Caco-2 (cell line): ENCODE results near the gene SCN8A. TPM values are rescaled to one million over a fixed set of nuclear protein-coding genes. Genes with fewer than 3 reads are reported as not detected.
A peak's percentile ranks its signal among the peaks of the same experiment; 100 is the strongest.

Source experiments
- BruUV-seq: library from RNA; stranded (reverse); fragments of 400-500 nt; replicated peaks from 2 replicates; lab custom pipeline; 2021; lab: Mats Ljungman, UMichigan
- CTCF ChIA-PET: fragments of 300-600 bp; sonication (Branson Sonifier 250); formaldehyde crosslinking; loops from one replicate; lab custom pipeline; 2022; ENCODE audit warnings: antibody characterized with exemption; lab: Charles Lee
- POLR2A ChIA-PET: fragments of 300-600 bp; sonication (Branson Sonifier 250); formaldehyde crosslinking; loops from one replicate; lab custom pipeline; 2022; ENCODE audit warnings: antibody characterized with exemption; lab: Charles Lee
- DNase-seq, 2 experiments: peaks; one replicate each; pipeline versions ENCODE4 v3.0.0 to v3.0.0-alpha.2; 2020 to 2022
- H3K27me3 ChIP-seq: replicated peaks from 2 replicates; pipeline ENCODE4 v1.6.0; 2011; ENCODE audit warnings: low read length; ENCODE audit not compliant: control insufficient read depth, insufficient read depth
- H3K36me3 ChIP-seq: 2 replicates; pipeline ENCODE4 v1.5.1; 2011; ENCODE audit warnings: low read length; ENCODE audit not compliant: control insufficient read depth, insufficient read depth
- H3K4me1 ChIP-seq: fragments of 250-450 bp; sonication (Bioruptor Pico); 2 replicates; pipeline ENCODE4 v1.5.1; 2020; ENCODE audit warnings: mild to moderate bottlenecking
- H3K4me3 ChIP-seq: 2 replicates; pipeline ENCODE4 v1.5.1; 2011; ENCODE audit warnings: low read depth, mild to moderate bottlenecking, control low read depth, low read length
- H3K9me3 ChIP-seq: fragments of 250-450 bp; sonication (Bioruptor Pico); 2 replicates; pipeline ENCODE4 v1.5.1; 2020; ENCODE audit warnings: mild to moderate bottlenecking, moderate library complexity
- H3K27ac Mint-ChIP-seq: one replicate; pipeline ENCODE4 v1.8.0; 2022; ENCODE audit warnings: mixed read lengths; ENCODE audit not compliant: unreplicated experiment
- H3K27me3 Mint-ChIP-seq: one replicate; pipeline ENCODE4 v1.8.0; 2022; ENCODE audit warnings: mixed read lengths; ENCODE audit not compliant: insufficient read depth, unreplicated experiment
- H3K36me3 Mint-ChIP-seq: one replicate; pipeline ENCODE4 v1.8.0; 2022; ENCODE audit warnings: mild to moderate bottlenecking, mixed read lengths; ENCODE audit not compliant: insufficient read depth, unreplicated experiment
- H3K4me1 Mint-ChIP-seq: one replicate; pipeline ENCODE4 v1.8.0; 2022; ENCODE audit warnings: low read depth, mixed read lengths; ENCODE audit not compliant: unreplicated experiment
- H3K4me3 Mint-ChIP-seq: one replicate; pipeline ENCODE4 v1.8.0; 2022; ENCODE audit warnings: mild to moderate bottlenecking, moderate library complexity, mixed read lengths; ENCODE audit not compliant: unreplicated experiment
- H3K9me3 Mint-ChIP-seq: one replicate; pipeline ENCODE4 v1.8.0; 2022; ENCODE audit warnings: mixed read lengths; ENCODE audit not compliant: unreplicated experiment
- intact Hi-C: fragments of 100-400 bp; cut with micrococcal nuclease; formaldehyde crosslinking; loops from one replicate; pipeline ENCODE4 v1.10.0; 2022; ENCODE audit not compliant: unreplicated experiment
- total RNA-seq: library from RNA; stranded (reverse); gene quantifications from 2 replicates; pipeline ENCODE4 v1.2.3, GENCODE V29; 2022
- TF ChIP-seq, protein P1 (sequence below), 2 experiments: fragments of 200-600 bp in 1 of 2; IDR thresholded peaks; 1 replicate in 1 of 2; 2 replicates in 1 of 2; pipeline versions ENCODE4 v1.5.1 to v1.8.0; 2011 to 2022; ENCODE audit warnings: antibody characterized with exemption in 1 of 2, control low read depth in 1 of 2, inconsistent platforms in 1 of 2, low read depth in 1 of 2, low read length in 1 of 2, mild to moderate bottlenecking in 1 of 2, moderate library complexity in 1 of 2; ENCODE audit not compliant: insufficient read depth in 1 of 2, severe bottlenecking in 1 of 2, unreplicated experiment in 1 of 2

The SCN8A gene
- total RNA-seq, 1 experiment from 2014 or later: 16.5 TPM

DNA sequence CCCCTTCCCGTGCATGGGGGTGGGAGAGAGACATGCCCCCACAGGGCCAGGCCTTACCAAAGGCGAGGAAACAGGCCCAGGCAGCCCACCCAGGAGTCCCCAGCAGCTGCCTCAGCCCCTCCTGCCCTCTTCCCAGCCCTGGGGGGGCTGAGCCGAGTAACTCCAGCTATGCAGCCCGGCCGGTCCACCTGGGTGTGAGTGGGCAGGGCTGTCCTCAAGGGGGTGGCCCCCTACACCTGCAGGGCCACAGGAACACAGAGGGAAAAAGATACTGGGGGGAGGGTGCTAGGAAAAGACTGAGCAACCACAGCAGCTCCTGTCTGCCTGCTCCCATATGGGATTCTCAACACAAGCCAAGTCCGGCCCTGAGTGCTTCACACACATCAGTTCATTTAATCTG lies 249.9 kb downstream of the SCN8A start:
- no TSS peak for BruUV-seq
- ChIA-PET CTCF (interaction anchor here (1.0 to 1.2 kb wide), 3 partner anchors 17 to 182 kb away, joined by 3 read pairs; no protein-coding TSS in a partner anchor), POLR2A (interaction anchor here (0.6 kb wide), 1 partner anchor 22 kb away, joined by 6 read pairs; no protein-coding TSS in a partner anchor)
- no peaks in the 10 kb centered on the region for H3K36me3 ChIP-seq
- peaks cover 51% of the 10 kb centered on the region for H3K4me1 ChIP-seq
- H3K36me3 Mint-ChIP-seq: no peaks in the 10 kb centered on the region
- no peaks in the 10 kb centered on the region for H3K9me3 ChIP-seq
- TF ChIP-seq, protein P1, sequence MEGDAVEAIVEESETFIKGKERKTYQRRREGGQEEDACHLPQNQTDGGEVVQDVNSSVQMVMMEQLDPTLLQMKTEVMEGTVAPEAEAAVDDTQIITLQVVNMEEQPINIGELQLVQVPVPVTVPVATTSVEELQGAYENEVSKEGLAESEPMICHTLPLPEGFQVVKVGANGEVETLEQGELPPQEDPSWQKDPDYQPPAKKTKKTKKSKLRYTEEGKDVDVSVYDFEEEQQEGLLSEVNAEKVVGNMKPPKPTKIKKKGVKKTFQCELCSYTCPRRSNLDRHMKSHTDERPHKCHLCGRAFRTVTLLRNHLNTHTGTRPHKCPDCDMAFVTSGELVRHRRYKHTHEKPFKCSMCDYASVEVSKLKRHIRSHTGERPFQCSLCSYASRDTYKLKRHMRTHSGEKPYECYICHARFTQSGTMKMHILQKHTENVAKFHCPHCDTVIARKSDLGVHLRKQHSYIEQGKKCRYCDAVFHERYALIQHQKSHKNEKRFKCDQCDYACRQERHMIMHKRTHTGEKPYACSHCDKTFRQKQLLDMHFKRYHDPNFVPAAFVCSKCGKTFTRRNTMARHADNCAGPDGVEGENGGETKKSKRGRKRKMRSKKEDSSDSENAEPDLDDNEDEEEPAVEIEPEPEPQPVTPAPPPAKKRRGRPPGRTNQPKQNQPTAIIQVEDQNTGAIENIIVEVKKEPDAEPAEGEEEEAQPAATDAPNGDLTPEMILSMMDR (IDR thresholded peaks at IDR 0.05; ENCODE audit: insufficient read depth in 1 of 2, low read depth in 1 of 2, low read length in 1 of 2, severe bottlenecking in 1 of 2, unreplicated experiment in 1 of 2): no peak
- no peaks in the 10 kb centered on the region for H3K9me3 Mint-ChIP-seq
- intact Hi-C loops: no loop called here
- H3K27ac Mint-ChIP-seq: no peak overlapping the region
- H3K27me3 Mint-ChIP-seq: no peaks in the 10 kb centered on the region
- no peak for DNase-seq
- H3K4me1 Mint-ChIP-seq: peaks cover 29% of the 10 kb centered on the region
- no peaks in the 10 kb centered on the region for H3K27me3 ChIP-seq
- H3K4me3 Mint-ChIP-seq: no peak overlapping the region
- no peak overlapping the region for H3K4me3 ChIP-seq

DNA sequence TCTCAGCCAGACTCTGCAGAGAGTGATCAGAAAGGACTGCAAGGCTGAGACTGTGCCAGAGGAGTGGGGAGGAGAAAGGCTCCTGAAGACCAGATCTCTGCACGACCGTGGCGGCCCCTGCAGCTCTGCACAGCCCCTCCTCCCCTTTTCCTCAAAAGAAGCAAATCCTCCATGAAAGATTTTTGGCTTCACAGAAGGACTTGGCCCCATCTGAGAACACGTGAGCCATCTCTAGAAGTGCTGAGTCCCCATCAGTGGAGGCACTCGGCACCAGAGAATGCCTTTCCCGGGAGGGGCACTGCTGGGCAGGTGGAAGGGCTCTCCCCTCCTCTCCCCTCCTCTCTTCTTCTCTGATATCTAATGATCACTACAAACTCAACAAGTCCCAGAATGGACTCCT lies 250.7 kb downstream of the SCN8A start:
- no peaks in the 10 kb centered on the region for H3K9me3 ChIP-seq
- no TSS peak for BruUV-seq
- CTCF ChIA-PET: interaction anchor here (0.7 to 1.2 kb wide), 4 partner anchors 18 to 321 kb away, joined by 3 to 5 read pairs (median 3); no protein-coding TSS in a partner anchor
- no peaks in the 10 kb centered on the region for H3K36me3 Mint-ChIP-seq
- no peak overlapping the region for H3K4me3 ChIP-seq
- POLR2A ChIA-PET: no interaction called here
- TF ChIP-seq, protein P1 (IDR thresholded peaks at IDR 0.05; ENCODE audit: insufficient read depth in 1 of 2, low read depth in 1 of 2, low read length in 1 of 2, severe bottlenecking in 1 of 2, unreplicated experiment in 1 of 2): no peak
- no peak for DNase-seq
- H3K4me1 Mint-ChIP-seq: peaks cover 35% of the 10 kb centered on the region
- no peaks in the 10 kb centered on the region for H3K27me3 Mint-ChIP-seq
- no peak overlapping the region for H3K4me3 Mint-ChIP-seq
- intact Hi-C loops: no loop called here
- H3K4me1 ChIP-seq: peaks cover 59% of the 10 kb centered on the region
- H3K36me3 ChIP-seq: no peaks in the 10 kb centered on the region
- no peaks in the 10 kb centered on the region for H3K9me3 Mint-ChIP-seq
- H3K27ac Mint-ChIP-seq: peak overlapping the region; percentile 81
- H3K27me3 ChIP-seq: no peaks in the 10 kb centered on the region

DNA sequence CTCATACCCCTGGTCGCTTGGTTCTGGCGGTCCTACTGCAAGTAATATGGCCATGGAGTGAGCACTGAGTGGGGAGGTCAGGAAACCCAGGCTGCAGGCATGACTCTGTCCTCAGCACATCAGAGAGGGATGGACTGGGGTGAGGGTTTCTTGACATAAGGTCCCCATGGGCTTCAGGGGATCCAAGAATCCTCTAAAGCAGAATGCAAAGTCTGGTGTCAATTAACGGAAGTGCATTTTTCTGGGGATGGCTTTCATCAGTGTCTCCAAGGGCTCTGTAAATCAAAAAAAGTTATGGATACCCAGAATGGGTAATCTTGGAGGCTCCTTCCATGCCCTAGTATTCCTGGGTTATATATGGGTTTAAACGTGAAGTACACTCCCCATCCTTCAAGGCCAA lies 253.8 kb downstream of the SCN8A start:
- Mint-ChIP-seq H3K27ac (no peak overlapping the region), H3K36me3 (no peaks in the 10 kb centered on the region), H3K9me3 (no peaks in the 10 kb centered on the region), H3K27me3 (no peaks in the 10 kb centered on the region), H3K4me1 (peaks cover 18% of the 10 kb centered on the region), H3K4me3 (no peak overlapping the region)
- CTCF ChIA-PET: interaction anchor here (0.7 to 1.7 kb wide), 3 partner anchors 21 to 24 kb away, joined by 3 to 4 read pairs (median 4); no protein-coding TSS in a partner anchor
- Histone ChIP-seq H3K27me3 (no peaks in the 10 kb centered on the region), H3K4me1 (peaks cover 48% of the 10 kb centered on the region), H3K36me3 (no peaks in the 10 kb centered on the region), H3K4me3 (no peak overlapping the region), H3K9me3 (no peaks in the 10 kb centered on the region)
- POLR2A ChIA-PET: no interaction called here
- no TSS peak for BruUV-seq
- TF ChIP-seq, protein P1 (IDR thresholded peaks at IDR 0.05; ENCODE audit: insufficient read depth in 1 of 2, low read depth in 1 of 2, low read length in 1 of 2, severe bottlenecking in 1 of 2, unreplicated experiment in 1 of 2): no peak
- no peak for DNase-seq
- intact Hi-C loops: loop anchor here (2.0 kb wide), 1 partner anchor 20 kb away; no protein-coding TSS in a partner anchor
